GM10248 (cell line): ENCODE data around the gene DCXR.

ENCODE experiments used
- CTCF ChIA-PET: fragments of 300-600 bp; sonication (Branson Sonifier 250); formaldehyde crosslinking; extraction: SDS; loops from one replicate; lab custom pipeline; 2021; ENCODE audit warnings: antibody characterized with exemption; lab: Yijun Ruan, JAX
- POLR2A ChIA-PET: fragments of 350-650 bp; sonication (Branson Sonifier 250); formaldehyde crosslinking; extraction: SDS; loops from one replicate; lab custom pipeline; 2020; ENCODE audit warnings: antibody characterized with exemption; lab: Yijun Ruan, JAX
- DNase-seq: peaks from one replicate; pipeline ENCODE4 v3.0.0; 2012; ENCODE audit errors: extremely low spot score
- CTCF ChIP-seq: IDR thresholded peaks from 2 replicates; pipeline ENCODE4 v1.5.1; 2012; ENCODE audit warnings: mild to moderate bottlenecking, low read depth; ENCODE audit errors: extremely low read depth, missing control alignments, control extremely low read depth

Gene DCXR

GRCh38 chr17:81987161-81987770, 50.2 kb downstream of the DCXR start:
- DNase-seq: no peak
- ChIA-PET POLR2A (no interaction called here), CTCF (no interaction called here)
- no peak for TF ChIP-seq CTCF

GRCh38 chr17:81986606-81987005, 50.9 kb downstream of the DCXR start:
- CTCF ChIA-PET: no interaction called here
- POLR2A ChIA-PET: no interaction called here
- no peak for DNase-seq

More at GRCh38 chr17:81986606-81987005, 50.9 kb downstream of the DCXR start:
- TF ChIP-seq CTCF: no peak
